Posterior vena cava (tissue), 2 donors: Measurements from ENCODE around the gene METAP1. TPM values are rescaled to one million over a fixed set of nuclear protein-coding genes. Genes with fewer than 3 reads are reported as not detected.
"Not testable (repeated sequence)": the region's sequence is repeated elsewhere in the genome, so short reads cannot be mapped to it uniquely, and the experiment has no call there.

Experiments used
- DNase-seq: peaks from one replicate; pipeline ENCODE4 v3.0.0-alpha.2; 2020; ENCODE audit warnings: low spot score
- intact Hi-C, 2 donors: fragments of 100-400 bp; cut with DNase I; formaldehyde crosslinking; loops; one replicate each; pipeline versions ENCODE4 v1.14.1 to v1.14.2; 2022 to 2023
- total RNA-seq, 2 donors: library from RNA; stranded (reverse); fragmentation: NEBNext Ultra II Directional; extraction: Animal tissue kit (Norgen Biotek cat#: 25700); gene quantifications; one replicate each; pipeline ENCODE4 v1.2.1, GENCODE V29; 2021
- donor health status: DM: yes; HTN: yes; CAD: no.
- donor health status: DM: yes; HTN: yes; CAD: no.

Gene METAP1
- total RNA-seq, 2 donors from 2014 or later: 43.3 to 46.1 TPM

DNA sequence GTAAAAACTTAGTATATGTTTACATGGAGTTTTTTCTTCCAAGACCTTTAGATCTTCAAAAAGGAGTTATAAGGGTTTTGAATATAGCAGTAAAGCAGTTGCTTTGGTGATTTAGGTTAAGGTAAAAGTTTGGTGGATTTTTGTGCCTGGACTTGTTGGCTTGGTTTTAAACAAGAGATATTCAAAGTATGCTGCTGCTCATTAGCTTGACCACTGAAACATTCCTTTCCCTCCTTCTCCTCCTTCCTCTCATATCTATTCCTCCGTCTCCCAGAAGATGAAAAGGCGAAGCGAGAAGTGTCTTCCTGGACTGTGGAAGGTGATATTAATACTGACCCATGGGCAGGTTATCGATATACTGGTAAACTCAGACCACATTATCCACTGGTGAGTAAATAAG, 38.4 kb downstream of the METAP1 start:
- intact Hi-C loops: no loop called here
- no peak for DNase-seq

DNA sequence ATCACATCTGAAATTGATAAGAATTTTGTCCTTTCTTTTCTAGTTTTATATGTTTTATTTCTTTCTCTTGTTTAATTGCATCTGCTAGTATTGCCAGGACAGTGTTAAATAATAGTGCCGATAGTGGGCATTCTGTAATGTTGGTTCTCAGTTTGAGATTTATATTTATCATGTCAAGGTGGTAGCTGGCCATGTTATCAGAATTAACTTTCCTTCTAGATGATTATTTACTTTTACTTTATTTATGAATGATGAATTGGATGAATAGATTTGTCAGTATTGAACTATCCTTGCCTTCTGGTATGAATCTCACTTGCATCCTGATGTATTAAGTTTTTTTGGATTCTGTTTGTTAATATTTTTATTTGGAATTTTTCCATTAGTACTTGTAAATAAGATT, 42.7 kb downstream of the METAP1 start:
- intact Hi-C loops: no loop called here
- no peak for DNase-seq

DNA sequence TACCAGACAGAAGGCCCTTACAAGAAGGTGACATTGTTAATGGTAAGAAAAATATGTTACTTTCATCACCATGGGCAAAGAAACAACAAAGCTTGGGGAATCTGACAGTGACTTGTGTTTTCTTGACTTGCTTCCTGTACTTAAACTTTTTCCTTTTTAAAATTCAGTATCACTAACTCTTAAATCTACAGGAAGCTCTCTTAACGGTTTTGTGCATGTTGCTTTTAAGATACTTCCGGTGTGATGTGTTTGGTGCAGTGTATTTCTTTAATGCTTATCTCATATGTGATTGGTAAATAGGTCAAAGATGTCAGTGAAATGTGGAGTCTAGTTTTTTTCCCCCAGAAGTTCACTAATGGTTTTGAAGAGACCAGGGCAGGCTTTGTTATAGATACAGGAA, 47.8 kb downstream of the METAP1 start:
- DNase-seq: no peak
- intact Hi-C loops: no loop called here

DNA sequence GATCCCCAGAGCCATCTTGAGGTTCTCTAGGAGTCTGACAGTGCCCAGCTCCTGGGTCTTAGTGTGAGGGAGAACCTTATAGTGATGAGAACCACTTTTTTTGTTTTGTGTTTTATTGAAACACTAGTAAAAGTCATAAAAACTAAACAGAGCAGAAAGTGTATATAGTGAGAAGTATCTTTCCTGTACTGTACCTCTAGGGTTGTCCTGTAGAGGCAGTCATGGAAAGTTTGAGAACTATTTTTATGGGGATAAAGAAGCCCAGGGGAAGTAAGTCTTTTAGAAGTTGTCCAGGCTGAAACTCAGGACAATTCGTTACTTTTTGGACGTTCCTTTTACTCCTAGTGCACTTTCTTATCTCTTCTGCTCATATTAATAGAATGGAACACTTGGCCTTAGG, 52.2 kb downstream of the METAP1 start:
- intact Hi-C loops: no loop called here
- DNase-seq: no peak

DNA sequence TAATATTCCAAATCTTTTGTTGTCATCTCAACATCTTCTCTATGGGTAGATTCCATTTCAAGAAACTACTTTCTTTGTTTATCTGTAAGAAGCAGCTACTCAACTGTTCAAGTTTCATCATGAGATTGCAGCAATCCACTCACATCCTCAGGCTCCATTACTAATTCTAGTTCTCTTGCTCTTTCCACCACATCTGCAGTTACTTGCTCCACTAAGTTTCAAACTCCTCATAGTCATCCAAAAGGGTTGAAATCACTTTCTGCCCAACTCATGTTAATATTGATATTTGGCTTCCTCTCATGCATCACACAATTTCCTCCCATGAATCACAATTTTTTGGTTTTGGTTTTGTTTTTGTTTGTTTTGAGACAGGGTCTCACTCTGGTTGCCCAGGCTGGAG, 57.4 kb downstream of the METAP1 start:
- intact Hi-C loops: loop anchor here (10.0 kb wide), 3 partner anchors 58 to 588 kb away; partner anchors contain the start of gene METAP1 (in 1 of the 2)
- DNase-seq: no peak

DNA sequence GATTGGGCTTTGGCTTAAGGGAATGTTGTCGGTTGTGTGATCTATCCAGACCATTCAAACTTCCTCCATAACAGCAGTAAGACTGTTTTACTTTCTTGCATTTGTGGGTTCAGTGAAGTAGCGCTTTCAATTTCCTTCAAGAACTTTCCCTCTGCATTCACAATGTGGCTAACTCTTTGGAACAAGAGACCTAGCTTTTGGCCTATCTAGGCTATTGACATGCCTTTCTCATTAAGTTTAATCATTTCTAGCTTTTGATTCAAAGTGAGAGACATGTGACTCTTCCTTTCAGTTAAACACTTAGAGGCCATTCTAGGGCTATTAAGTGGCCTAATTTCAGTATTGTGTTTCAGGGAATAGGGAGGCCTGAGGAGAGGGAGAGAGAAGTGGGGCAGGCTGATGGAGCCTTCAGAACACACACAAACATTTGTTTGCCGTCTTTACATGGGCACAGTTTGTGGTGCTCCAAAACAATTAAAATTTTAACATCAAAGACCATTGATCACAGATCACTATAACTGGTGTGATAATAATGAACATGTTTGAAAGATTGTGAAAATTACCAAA, 59.0 kb downstream of the METAP1 start:
- intact Hi-C loops: loop anchor here (10.0 kb wide), 3 partner anchors 60 to 590 kb away; partner anchors contain the start of gene METAP1 (in 1 of the 2)
- DNase-seq: no peak

DNA sequence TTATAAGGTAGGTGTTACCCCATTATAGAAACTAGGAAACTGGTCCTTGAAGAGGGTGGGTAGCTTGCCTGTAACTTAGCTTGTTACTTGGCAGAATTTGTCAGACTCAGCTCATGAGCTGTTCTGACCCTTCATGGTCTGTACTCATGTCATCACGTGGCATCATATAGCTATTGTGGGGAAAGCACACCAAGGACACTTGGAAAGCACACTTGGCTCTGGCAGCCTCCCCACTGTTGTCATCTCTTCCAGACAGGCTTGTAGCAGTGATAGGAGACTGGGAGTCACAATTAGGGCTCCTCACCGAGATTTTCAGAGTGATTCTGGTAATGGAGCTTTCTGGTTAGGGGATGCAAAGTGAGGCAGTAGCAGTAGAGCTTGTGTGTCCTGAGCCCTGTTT, 62.7 kb downstream of the METAP1 start:
- DNase-seq: no peak
- intact Hi-C loops: loop anchor here (5.0 to 10.0 kb wide), 4 partner anchors 61 to 593 kb away; partner anchors contain the start of gene METAP1 (in 2 of the 2)

DNA sequence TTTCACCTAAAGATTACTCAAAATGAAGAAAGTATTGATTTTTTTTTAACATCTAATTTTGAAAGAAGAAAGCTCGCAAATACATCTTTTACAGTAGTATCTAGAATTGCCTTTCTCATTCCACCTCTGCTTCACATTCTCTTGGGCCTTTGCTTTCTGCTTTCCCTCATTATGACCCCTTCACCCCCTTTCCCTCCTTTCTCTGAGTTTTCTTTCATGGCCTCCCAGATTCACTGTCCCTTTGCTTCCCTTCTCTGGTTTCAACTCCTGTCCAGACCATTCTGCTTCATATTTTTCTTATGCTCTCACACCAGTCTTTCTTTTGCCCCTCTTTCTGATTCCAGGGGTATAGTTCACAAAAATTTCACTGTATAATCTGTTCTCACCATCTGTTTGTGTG, 64.0 kb downstream of the METAP1 start:
- intact Hi-C loops: loop anchor here (5.0 to 10.0 kb wide), 4 partner anchors 62 to 595 kb away; partner anchors contain the start of gene METAP1 (in 2 of the 2)
- DNase-seq: no peak

DNA sequence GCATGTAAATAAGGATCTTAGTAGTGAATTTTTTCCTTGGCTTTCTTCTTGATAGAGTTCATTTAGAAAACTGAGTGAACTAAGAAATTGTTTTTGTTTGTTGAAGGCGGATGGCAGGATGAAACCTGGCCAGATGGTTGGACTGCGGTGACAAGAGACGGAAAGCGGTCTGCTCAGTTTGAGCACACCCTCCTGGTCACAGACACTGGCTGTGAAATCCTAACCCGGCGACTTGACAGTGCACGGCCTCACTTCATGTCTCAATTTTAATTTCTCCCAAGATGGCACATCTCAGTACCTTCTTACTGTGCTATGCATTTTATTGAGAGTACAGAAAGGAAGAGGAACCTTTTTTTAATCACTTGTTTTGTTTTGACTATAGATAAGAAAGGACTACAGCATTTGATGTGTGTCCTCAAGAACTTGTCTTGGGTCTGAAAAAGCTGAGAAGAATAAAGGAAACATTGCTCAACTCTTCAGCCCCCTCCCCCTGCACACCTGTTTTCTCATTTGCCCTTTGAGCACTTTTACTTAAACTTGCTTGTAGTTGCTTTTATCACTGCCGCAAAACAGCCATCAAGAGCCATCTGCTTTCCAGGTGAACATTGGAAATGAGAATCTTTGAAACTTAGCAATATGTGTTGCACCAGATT, 65.7 kb downstream of the METAP1 start:
- intact Hi-C loops: no loop called here
- no peak for DNase-seq

DNA sequence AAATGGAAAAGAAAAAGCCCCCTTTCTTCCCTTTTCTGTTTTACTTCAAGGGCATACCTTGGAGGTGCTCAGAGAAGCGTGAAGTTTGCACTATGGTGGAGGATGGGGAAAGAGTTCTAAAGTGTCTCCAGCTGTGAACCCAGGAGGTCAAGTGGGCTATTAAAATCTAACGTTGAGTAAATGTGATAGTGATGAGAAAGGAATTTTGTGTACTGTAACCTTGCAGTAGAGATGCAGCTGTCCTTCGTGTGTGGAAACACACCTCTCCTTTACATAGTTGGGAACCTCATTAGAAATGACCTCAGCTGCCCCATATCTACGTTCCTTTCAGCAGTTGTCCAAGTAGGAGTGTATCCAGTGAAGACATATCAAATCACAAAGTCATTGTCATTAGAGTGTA, 66.6 kb downstream of the METAP1 start:
- intact Hi-C loops: no loop called here
- DNase-seq: no peak

DNA sequence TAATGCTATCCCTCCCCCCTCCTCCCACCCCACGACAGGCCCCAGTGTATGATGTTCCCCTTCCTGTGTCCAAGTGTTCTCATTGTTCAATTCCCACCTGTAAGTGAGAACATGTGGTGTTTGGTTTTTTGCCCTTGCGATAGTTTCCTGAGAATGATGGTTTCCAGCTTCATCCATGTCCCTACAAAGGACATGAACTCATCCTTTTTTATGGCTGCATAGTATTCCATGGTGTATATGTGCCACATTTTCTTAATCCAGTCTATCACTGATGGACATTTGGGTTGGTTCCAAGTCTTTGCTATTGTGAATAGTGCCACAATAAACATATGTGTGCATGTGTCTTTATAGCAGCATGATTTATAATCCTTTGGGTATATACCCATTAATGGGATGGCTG, 70.0 kb downstream of the METAP1 start:
- DNase-seq, intact Hi-C loops: not testable (repeated sequence)

DNA sequence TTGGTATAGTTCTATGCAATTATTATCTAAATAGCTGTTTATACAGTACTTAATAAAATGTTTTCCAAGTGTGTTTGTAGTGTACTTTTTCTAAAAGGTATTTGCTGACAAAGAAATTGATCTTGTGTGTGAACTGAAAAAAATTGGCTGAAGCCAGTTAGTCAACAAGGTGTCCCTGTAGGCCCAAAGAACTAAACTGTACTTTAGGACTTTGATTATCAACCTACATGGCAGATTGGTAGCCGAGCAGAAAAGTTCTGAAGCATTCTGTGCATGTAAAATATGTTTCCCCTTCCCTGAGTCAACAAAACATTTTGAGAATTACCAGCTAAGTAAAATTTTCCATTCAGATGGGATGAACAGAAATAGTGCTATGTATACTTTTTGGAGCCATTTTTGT, 72.1 kb downstream of the METAP1 start:
- no peak for DNase-seq
- intact Hi-C loops: no loop called here

DNA sequence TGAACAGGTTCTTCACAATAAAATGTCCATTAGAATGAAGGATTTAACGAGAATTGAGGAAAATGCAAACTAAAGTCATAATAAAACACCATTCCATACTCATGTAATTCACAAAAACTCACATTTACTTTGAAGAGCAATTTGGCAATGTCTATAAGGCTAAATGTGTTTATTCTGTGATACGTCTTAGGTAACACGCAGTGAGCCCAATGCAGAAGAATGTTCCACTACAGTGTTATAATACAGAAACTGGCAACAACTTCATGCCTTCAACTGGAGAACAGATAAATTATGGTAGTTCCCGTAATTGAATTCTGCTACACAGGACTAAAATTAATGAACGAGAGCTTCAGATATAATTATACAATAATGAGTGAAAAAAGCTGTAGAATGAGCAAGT, 75.6 kb downstream of the METAP1 start:
- DNase-seq: no peak
- intact Hi-C loops: no loop called here

DNA sequence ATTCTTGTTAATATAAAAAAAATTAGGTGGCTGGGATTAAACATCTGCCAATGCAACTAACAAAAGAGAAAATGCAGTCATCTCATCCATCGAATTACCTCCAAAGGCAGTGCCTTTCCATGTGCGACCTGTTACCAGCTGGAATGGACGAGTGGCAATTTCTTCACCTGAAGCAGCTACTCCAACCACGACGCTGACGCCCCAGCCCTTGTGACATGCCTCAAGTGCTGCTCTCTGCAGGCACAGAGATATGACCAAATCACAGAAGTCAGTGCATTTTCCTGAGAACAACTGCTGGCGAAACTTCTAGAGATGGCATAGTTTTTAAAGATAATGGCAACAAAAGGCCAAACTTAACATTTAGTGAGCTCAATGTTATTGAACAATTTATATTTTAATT, 79.3 kb downstream of the METAP1 start:
- intact Hi-C loops: no loop called here
- DNase-seq: no peak

DNA sequence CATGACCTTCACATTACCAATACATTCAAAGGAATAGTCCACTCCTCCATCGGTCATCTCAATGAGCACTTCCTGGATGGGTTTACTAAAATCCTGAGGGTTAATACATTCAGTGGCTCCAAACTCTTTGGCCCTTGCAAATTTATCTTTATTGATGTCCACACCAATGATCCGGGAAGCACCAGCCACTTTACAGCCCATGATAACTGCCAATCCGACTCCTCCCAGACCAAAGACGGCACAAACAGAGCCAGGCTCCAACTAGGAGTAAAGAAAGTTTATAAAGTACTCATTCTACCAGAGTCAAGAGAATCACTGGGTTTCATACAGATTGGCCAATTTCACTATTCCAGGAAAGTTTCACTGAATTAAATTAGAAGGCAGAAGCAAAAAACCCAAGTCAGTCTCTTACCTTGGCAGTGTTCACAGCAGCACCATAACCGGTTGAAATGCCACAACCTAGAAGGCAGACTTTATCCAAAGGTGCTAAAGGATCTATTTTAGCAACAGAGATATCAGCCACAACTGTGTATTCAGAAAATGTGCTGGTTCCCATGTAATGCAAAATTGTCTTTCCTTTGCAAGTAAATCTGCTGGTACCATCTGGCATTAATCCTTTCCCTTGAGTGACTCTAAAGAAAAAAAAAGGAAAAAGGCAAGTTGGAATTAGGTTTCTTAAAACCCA, 80.9 kb downstream of the METAP1 start:
- intact Hi-C loops: no loop called here
- no peak for DNase-seq

DNA sequence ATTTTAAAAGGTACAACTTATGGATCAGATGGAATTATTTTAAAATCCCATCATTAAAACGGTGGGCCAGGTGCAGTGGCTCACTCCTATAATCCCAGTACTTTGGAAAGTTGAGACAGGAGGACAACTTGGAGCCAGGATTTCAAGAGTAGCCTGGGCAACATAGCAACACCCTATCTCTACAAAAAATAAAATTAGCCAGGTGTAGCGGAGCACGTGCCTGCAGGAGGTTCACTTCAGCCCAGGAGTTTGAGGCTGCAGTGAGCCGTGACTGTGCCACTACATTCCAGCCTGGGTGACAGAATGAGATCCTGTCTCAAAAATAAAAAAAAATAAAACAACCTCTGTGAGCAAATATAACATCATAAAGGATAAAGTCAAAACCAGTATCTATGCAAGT, 81.7 kb downstream of the METAP1 start:
- intact Hi-C loops: no loop called here
- no peak for DNase-seq

DNA sequence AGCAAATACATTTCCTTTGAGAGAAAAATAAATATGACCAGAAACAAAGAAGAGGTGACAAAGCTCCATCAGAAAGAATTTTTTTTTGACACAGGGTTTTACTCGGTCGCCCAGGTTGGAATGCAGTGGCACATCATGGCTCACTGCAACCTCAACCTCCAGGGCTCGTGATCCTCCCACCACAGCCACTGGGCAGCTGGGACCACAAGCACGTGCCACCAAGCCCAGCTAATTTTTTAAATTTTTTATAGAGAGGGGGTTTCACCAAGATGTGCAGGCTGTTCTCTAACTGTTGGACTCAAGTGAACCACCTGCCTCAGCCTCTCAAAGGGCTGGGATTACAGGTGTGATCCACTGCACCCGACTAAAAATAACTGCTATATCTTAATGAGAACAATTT, 82.8 kb downstream of the METAP1 start:
- DNase-seq: no peak
- intact Hi-C loops: no loop called here

DNA sequence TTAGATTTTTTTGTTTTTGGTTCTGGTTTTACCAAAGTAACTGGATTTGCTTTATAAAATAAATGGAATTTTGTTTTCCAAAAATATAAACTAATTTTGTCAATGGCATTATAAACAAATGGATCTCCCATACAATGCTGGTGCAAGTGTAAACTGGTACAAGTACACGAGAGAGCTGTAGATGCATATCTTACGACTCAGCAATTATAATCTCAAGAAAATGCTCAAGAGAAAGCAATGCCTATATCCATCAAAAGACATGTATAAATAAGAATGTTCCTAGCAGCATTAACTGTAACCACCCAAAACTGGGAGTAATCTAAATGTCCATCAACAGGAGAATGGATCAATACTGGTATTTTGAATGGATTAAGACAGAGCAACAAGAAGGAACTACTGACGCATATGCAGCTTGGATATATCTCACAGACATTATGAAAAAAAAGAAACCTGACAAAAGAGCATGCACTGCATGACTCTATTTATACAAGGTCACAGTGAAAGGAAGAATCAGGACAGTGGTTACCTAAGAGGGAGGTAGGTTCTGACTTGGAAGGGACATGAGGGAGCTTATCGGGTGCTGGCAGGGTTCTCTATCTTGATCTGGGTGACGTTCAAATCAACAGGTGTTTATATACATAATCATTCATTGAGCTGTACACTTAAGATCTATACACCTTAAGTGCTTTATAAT, 83.6 kb downstream of the METAP1 start:
- DNase-seq: no peak
- intact Hi-C loops: no loop called here

DNA sequence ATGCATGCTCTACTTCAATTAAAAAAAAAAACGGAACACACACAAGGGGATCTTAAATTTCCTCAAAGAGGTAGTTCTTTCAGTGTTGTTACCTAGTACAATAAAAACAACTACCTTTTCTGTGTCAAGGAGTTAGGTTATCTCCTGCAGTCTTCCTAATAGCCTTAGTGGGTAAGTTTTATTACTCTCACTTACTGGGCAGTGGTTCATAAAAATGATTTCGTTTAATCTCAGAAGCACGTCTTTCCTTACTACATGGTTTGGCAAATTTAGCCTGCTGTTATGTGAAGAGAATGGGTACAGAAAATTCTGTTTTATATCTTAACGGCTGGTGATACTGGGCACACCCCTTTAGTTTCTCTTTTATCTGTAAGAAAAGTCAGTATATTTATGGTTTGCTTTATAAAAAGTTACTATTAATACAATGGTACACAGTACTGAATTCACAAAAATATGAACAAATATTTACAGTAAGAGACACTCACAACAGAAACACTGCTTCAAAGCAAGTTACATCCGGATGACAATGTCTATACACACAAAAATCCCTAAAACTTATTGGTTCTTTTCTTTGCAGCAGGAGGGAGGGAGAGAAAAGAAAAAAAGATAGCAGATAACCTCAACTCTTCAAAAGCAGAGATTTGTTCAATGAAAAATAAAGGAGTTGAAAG, 84.2 kb downstream of the METAP1 start:
- no peak for DNase-seq
- intact Hi-C loops: loop anchor here in 1 of 2 donors (10.0 kb wide), 1 partner anchor 865 kb away; the partner anchor contains the start of gene DNAJB14
